NCI-H526 (cell line): ENCODE data around the gene DCAF5.
"Not testable (repeated sequence)": the region's sequence is repeated elsewhere in the genome, so short reads cannot be mapped to it uniquely, and the experiment has no call there.

Experiments used
- DNase-seq, 2 experiments: peaks; one replicate each; lab custom pipeline; 2025; lab: John Stamatoyannopoulos, UW

DCAF5 gene, protein sequence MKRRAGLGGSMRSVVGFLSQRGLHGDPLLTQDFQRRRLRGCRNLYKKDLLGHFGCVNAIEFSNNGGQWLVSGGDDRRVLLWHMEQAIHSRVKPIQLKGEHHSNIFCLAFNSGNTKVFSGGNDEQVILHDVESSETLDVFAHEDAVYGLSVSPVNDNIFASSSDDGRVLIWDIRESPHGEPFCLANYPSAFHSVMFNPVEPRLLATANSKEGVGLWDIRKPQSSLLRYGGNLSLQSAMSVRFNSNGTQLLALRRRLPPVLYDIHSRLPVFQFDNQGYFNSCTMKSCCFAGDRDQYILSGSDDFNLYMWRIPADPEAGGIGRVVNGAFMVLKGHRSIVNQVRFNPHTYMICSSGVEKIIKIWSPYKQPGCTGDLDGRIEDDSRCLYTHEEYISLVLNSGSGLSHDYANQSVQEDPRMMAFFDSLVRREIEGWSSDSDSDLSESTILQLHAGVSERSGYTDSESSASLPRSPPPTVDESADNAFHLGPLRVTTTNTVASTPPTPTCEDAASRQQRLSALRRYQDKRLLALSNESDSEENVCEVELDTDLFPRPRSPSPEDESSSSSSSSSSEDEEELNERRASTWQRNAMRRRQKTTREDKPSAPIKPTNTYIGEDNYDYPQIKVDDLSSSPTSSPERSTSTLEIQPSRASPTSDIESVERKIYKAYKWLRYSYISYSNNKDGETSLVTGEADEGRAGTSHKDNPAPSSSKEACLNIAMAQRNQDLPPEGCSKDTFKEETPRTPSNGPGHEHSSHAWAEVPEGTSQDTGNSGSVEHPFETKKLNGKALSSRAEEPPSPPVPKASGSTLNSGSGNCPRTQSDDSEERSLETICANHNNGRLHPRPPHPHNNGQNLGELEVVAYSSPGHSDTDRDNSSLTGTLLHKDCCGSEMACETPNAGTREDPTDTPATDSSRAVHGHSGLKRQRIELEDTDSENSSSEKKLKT

DNA sequence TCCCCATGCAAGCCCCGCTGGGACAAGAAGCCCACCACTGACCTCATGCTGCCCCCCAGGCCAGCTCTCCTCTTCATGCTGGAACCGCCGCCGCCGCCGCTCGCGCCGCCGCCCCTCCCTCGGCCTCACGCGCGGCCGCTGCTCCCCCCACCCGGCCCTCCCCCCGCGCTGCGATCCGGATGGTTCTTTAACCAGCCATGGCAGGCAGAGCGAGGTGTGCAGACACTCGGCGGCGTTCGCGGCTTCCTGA, at the start of gene DCAF5:
Gene DCAF5 (minus strand): TSS at position 218 of the 250 bp plus-strand sequence. CDS start 141 bp downstream, at position 77.
- DNase-seq: no peak

DNA sequence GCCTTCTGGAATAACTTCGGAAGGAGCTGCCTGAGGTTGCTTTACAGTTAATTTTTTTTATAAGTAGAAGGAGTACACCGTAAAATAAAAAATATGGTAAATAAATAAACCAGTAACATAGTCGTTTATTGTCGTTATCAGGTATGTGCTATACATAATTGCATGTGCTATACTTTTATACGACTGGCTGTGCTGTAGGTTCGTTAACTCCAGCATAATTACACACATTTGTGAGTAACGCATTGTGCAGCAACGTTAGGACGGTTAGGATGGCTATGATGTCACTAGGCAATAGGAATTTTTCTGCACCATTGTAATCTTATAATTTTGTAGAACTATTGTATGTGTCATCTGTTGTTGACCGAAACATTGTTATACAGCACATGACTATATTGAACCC, 46.9 kb upstream of the DCAF5 start:
- no peak for DNase-seq

DNA sequence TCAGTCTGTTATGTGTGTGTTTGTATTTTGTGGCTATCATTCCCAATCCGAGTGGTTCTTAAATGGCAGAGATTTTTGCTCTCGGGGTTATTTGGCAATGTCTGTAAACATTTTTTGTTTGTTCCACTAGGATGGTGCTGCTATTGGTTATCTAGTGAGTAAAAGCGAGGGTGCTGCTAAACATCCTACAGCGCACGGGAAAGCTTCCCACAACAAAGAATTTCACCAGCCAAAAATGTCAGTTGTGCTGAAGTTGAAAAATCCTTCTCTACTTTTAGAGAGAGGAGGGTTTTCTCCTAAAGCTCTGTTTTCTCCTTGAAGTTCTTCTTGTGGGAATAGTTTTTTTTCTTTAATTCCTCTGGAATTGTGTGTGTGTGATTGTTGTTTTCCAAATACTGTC, 40.8 kb upstream of the DCAF5 start:
- DNase-seq: no peak

DNA sequence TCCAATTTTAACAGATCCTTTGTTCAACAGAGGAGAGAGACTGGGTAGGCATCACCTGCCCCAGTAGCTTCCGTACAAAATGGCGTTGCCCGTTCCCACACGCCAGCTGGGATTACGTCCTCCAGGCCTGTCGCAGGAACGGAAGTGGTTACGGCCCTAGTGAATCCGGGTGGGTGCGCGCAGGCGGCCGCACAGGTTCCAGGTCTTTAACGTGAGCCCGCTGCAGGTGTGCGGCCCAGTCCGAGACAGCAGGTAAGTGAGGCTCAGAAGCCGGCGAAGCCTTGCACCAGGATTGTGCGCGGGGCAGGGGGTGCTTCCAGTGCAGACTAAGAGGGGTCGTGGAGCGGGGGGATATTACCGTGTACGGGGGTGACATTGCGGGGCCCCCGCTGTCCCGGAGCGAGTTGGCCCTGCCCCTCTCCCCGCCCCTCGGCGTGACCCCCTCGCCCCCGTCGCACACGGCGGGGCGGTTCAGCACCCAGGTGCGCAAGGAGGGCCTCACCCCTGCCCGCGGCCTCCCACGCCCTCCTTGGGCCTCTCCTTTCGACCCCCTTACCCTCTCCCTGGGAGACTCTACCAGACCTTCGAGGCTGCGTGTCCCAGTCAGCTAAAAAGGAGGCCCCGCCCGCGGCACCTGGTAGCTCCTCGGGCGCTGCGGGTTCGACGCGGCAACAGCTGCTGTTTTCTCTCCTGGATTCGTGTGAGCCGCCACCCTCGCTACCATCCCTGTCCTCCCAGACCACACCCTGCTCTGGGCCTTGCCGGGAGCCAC, 38.6 kb upstream of the DCAF5 start, which contains the start of gene EXD2:
Gene EXD2 (plus strand): TSS at position 159 of the 772 bp plus-strand sequence. CDS start 17,973 bp downstream, outside the sequence.
- peak; percentile 94 to 96 for DNase-seq

DNA sequence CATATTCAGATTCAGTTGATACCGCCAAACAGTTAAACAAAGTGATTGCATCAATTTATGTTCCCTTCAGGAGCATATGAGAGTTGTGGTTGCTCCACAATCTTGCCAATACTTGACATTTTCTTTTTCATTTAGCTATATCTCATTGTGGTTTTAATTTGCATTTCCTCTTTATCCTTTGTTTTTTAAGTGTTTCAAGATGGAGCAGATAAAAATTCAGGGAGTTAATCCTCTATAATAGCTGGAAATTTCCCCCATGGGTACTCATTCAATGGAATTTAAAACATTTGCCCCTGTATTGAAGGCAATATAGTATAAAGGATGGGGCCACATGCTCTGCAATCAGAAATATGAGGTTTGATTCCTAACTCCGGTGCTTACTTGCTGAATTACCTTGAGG, 37.3 kb upstream of the DCAF5 start:
- DNase-seq: no peak

DNA sequence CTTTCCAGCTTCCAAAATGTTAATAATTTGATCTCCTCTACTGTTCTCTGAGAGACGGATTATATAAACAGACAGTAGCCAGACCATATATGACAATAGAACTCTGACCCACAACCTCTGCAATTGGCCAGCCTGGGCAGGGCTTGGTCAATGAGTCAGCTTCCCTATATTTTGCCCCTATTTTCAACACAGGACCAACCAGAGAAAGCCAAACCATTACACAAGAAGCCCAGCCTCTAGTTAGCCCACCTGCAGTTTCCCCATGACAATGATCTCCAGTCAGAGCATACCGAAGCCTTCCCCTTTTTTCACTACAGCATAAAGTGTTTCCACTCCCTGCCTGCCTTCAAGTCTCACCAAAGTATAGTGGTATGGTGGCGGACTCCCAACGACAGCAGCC, 30.8 kb upstream of the DCAF5 start:
- DNase-seq: no peak

DNA sequence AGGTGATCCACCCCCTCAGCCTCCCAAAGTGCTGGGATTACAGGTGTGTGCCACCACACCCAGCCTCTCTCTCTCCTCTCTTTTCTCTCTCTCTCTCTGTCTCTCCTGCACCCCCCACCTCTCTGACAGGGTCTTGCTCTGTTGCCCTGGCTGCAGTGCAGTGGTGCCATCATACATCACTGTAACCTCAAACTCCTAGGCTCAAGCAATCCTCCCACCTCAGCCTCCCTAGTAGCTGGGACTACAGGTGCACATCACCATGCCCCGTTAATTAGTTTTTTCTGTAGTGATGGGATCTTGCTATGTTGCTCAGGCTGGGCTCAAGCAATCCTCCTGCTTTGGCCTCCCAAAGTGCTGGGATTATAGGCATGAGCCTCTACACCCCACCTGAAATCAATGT, 29.7 kb upstream of the DCAF5 start:
- DNase-seq: not testable (repeated sequence)

DNA sequence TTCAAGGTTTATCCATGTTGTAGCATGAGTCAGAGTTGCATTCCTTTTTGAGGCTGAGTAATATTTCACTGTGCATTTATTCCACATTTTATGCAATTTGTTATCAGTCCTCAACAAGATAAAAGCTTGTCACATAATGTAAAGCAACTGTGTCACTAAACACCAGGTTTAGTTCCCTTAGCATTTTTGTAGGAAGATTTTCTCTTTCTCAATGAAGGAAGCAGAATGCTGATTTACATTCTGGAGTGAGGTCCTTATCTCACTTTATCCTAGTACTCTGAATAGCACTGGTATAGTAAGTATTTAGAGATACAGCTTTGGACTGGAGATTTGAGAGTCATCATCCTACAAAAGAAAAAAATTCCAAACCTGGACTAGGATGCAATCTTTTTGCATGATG, 28.6 kb upstream of the DCAF5 start:
- no peak for DNase-seq

DNA sequence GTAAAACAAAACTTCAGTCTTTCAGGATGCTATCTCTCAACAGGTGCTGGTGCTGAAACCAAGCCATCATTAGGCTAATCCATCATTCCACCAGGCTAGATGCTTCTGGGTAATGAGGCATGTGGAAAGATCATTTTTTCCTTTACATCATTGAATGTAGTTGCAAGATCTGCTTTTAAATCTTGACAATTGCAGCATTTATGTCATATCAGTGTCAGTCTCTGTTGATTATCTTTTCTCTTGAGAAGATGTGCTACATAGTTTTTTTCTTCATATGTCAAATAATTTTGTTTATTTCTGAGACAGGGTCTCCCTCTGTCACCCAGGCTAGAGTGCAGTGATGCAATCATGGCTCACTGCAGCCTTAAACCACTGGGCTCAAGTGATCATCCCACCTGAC, 22.2 kb upstream of the DCAF5 start:
- DNase-seq: no peak

DNA sequence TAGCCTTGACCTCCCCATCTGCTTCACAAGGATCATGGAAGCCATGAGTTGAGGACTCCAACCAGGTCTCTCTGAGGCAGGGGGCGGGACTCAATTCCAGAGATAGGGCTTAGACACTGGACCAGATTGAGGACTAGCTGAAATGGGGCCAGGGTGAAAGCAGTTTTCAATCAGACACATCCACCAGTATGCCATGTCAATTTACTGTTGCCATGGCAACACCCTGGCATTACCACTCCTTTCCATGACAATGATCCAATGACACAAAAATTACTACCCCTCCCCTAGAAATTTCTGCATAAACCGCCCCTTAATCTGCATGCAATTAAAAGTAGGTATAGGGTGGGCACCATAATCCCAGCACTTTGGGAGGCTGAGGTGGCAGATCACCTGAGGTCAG, 18.6 kb upstream of the DCAF5 start:
- DNase-seq: no peak

DNA sequence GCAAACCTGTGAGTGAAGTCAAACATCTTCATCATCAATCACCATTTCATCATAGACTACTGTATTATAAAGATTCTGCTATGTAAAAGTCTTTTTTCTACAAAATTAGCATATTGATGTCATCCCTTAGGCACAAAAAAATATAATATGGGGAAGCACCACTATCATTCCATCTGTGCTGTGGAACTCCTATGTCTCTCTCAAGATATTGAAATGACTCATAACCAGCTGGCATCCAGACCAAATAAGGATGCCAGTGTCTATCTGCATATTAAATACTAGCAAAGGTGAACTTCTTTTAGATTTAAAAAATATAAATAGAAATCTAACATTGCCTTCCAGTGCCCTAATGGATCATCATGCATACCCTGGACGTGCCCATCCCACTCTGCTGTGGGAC, 17.9 kb upstream of the DCAF5 start:
- no peak for DNase-seq

DNA sequence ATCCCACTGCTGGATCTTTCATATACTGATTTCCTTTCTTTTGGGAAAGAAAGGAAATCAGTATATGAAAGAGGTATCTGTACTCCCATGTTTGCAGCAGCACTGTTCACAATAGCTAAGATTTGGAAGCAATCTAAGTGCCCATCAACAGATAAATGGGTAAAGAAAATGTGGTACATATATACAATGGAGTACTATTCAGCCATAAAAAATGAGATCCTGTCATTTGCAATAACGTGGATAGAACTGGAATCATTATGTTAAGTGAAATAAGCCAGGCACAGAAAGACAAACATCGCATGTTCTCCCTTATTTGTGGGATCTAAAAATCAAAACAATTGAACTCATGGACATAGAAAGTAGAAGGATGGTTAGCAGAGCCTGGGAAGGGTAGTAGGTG, 12.9 kb upstream of the DCAF5 start:
- DNase-seq: not testable (repeated sequence)

DNA sequence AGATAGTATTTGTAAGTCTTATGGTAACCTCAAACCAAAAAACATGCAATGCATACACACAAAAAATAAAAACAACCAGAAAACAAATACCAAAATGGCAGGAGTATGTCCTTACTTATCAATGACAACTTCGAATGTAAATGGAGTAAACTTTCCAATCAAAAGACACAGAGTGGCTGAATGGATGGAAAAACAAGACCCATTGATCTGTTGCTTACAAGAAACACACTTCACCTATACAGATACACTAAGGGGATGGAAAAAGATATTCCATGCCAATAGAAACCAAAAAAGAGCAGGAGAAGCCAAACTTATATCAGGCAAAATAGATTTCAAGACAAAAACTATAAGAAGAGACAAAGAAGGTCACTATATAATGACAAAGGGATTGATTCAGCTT, 8.7 kb upstream of the DCAF5 start:
- no peak for DNase-seq

DNA sequence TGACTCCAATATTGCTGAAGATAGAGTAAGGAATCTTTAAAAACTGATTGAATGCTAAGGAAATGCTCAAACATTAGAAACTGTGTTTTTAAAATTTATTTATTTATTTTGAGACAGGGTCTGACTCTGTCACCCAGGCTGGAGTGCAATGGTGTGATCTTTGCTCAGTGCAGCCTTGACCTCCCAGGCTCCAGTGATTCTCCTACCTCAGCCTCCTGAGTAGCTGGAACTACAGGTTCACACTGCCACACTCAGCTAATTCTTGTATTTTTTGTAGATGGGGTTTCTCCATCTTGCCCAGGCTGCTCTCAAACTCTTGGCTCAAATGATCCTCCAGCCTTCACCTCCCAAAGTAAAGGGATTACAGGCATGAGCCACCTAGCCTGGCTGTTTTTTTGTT, 3.3 kb upstream of the DCAF5 start:
- no peak for DNase-seq

DNA sequence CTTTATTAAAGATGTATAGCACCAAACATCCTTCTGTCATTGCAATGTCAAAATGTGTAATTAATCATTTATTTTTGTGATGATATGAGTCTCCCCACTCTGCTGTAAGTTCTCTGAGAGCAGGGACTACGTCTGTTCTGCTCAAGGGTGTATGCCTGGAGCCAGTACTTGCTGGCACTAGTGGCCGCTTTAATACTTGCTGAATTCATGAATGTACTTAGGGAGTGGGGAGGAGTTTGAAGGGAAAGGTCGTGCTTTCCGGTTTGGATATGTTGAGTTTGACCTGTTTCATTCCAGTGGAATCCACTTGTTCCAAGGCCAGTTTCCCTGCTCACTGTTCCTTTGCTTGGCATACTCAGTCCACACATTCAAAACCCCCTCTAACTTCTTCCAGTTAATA, 1.9 kb upstream of the DCAF5 start:
- peak; percentile 37 to 51 for DNase-seq

DNA sequence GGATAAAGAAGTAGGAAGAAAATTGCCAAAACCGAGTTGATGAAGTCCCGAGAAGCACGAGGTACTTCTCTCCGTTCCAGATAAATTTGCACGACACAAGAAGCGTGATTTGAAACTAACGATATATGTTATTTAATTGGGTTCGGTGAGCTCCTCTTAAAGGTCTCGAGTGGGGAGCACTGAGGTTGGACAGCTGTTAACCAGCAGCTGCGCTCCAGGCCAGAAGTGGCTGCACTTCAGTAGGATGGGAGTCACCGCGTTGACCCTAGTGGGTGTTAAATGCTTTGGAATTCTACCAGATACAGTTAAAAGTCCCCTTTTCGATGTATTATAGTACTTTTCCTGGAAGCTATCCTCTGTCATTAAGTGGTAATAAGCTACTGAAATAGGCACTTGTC, 953 bp upstream of the DCAF5 start:
- DNase-seq: peak in 1 of 2 experiments; percentile 27

DNA sequence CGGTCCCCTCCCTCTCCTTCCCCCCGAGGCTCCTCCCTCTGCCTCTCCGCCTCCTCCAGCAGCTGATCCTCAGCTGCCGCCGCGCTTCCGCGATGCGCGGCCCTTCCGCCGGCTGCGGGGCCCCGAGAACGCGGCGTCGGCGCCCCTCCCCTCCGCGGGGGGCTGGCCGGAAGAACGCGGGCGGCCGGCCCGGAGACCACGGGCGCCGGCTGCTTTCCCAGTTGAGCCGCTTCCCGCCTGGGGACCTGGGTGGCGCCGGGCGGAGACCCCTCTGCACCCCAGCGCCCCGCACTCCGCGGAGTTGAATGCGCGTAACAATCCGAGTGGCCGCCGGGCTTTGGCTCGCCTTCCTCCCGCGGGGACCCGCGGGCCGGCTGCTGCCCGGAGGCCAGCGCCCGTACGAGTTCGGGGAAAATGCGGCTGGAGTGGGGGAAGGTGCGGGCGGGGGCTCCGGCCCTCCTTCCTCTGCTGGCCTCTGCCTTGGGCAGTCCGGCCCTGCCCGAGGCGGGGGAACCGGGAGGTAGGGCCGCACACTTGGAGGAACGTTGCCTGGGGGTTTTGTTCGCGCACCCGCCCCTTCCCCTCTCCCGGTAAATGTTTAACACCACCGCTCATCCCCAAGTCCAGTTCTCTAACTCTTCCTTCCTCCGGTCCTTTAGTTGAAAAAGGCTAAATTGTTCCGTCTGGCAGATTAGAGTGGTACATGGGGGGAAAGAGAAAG, 393 bp upstream of the DCAF5 start:
- DNase-seq: peak; percentile 76 to 95

DNA sequence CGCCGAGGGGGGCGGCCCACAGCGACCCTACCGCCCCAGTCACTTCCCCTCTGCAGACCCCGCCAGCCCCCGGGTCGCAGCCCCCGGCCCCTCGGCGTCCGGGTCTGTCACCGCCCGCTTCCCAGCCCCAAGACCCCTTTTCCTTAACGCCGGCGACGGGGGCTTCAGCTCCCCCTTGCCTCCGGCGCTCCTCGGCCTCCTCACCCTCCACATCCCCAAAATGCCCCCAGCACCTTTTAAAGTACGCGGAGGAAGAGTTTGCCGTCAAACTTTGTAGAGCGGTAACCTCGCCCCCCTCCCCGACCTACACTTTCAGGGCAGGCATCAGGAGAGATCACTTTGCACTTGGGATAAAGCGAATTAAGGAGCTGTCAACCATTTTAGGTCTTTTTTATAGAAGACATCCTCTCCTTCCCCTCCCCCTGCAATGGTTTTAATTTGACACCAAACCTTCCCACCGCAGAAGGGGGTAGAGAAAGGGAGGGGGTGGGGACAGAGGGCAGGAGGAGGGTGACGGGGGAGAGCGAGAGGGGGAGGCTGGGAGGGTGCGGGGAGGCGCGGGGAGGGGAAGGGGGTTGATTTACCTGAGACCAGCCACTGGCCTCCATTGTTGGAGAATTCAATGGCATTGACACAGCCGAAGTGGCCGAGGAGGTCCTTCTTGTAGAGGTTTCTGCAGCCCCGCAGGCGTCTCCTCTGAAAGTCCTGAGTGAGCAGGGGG, 578 bp downstream of the DCAF5 start:
- peak in 1 of 2 experiments; percentile 67 for DNase-seq

DNA sequence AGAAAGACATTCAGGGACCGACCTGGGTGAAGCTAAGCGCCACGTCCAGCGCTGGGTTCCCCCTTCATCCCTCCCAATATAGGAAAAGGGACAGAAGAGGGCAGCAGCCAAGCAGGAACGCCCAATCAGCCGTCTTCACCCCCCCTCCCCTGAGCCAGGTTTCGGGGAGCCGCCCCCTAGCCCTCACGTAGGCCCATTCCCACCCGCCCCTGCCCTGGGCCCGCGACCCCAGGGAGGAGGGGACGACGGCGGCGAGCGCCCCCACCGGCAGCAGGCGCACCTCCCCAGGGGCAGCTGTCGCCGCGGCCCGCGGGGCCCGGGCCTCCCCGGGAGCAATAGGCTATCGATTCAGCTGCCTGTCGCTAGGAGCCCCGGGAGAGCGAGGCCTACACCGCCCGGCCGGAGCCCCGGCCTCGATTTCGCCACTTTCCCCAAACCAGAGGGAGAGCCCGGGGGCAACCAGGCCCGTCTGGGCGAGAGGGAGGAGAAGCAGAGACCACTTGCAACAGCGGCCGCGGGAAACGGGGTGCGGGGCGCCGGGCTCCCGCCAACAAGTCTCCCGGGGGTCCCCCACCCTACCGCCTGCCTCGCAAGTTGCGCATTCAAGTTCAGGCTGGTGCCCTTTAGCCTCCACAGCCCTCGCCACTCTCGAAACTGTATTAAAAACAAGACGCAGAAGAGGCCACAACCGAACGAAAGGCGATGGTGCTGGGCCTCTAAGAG, 1.3 kb downstream of the DCAF5 start:
- peak; percentile 10 to 86 for DNase-seq
